Hypothalamus (tissue), 51 donors: ENCODE measurements around the gene OR4S1.
"Not testable (repeated sequence)": the region's sequence is repeated elsewhere in the genome, so short reads cannot be mapped to it uniquely, and the experiment has no call there.

Experiments
- DNase-seq, 51 donors: peaks; one replicate each; lab custom pipeline; 2025; lab: John Stamatoyannopoulos, UW

OR4S1 gene

GRCh38 chr11:48305923-48306322, at the start of gene OR4S1:
OR4S1 (plus strand) TSS chr11:48306223; CDS start chr11:48306223, 0 bp downstream.
- no peak for DNase-seq

GRCh38 chr11:48261600-48261999, 44.4 kb upstream of the OR4S1 start:
- no peak for DNase-seq

GRCh38 chr11:48263423-48263911, 42.6 kb upstream of the OR4S1 start, which contains the start of gene OR4X1:
OR4X1 (plus strand) TSS chr11:48263861; CDS start chr11:48263861, 0 bp downstream.
- DNase-seq, result no peak

GRCh38 chr11:48270621-48271020, 35.4 kb upstream of the OR4S1 start:
- DNase-seq, result no peak

GRCh38 chr11:48272606-48273005, 33.4 kb upstream of the OR4S1 start:
- DNase-seq, result no peak

- DNase-seq, result peak in 33 of 51 donors; percentile 1 to 76 (median 20)
Measured at GRCh38 chr11:48307760-48308386, 1.9 kb downstream of the OR4S1 start.

GRCh38 chr11:48313590-48313989, 7.6 kb downstream of the OR4S1 start:
- DNase-seq, result not testable (repeated sequence)

GRCh38 chr11:48319813-48320212, 13.8 kb downstream of the OR4S1 start:
- not testable (repeated sequence) for DNase-seq

- not testable (repeated sequence) for DNase-seq
Measured at GRCh38 chr11:48324620-48325019, 18.6 kb downstream of the OR4S1 start, which contains the start of gene OR4C3. OR4C3 (plus strand) TSS chr11:48324920; CDS start chr11:48325022, 102 bp downstream.

- DNase-seq, result no peak
Measured at GRCh38 chr11:48341466-48341865, 35.4 kb downstream of the OR4S1 start.

GRCh38 chr11:48342505-48342904, 36.5 kb downstream of the OR4S1 start:
- DNase-seq, result not testable (repeated sequence)

GRCh38 chr11:48346286-48346685, 40.3 kb downstream of the OR4S1 start:
- DNase-seq, result not testable (repeated sequence)

GRCh38 chr11:48354013-48354412, 48.0 kb downstream of the OR4S1 start:
- no peak for DNase-seq

- DNase-seq, result no peak
Measured at GRCh38 chr11:48354677-48355076, 48.7 kb downstream of the OR4S1 start.
